Testis (tissue), 3 donors: Measurements from ENCODE around the gene PHGDH. TPM values are rescaled to one million over a fixed set of nuclear protein-coding genes. Genes with fewer than 3 reads are reported as not detected.

ENCODE experiments used
- DNase-seq: peaks from one replicate; pipeline ENCODE4 v3.0.0-alpha.2; 2019
- H3K27ac ChIP-seq, 2 donors: fragments of 200-600 bp; sonication (generic); one replicate each; pipeline ENCODE4 v1.5.1; 2019
- H3K27me3 ChIP-seq: fragments of 200-600 bp; sonication (generic); one replicate; pipeline ENCODE4 v1.5.1; 2019
- H3K36me3 ChIP-seq: fragments of 200-600 bp; sonication (generic); one replicate; pipeline ENCODE4 v1.5.1; 2017; ENCODE audit warnings: low read depth; ENCODE audit errors: missing control alignments
- H3K4me1 ChIP-seq: fragments of 200-600 bp; sonication (generic); one replicate; pipeline ENCODE4 v1.5.1; 2019
- H3K4me3 ChIP-seq, 2 donors: fragments of 200-600 bp; sonication (generic); one replicate each; pipeline ENCODE4 v1.5.1; 2017 to 2019
- H3K9me3 ChIP-seq: fragments of 200-600 bp; sonication (generic); one replicate; pipeline ENCODE4 v1.5.1; 2017
- CTCF ChIP-seq, 3 experiments: fragments of 450-650 bp in 2 of 3; fragments of 200-600 bp in 1 of 3; sonication (generic) in 1 of 3; IDR thresholded peaks; one replicate each; pipeline ENCODE4 v1.5.1; 2016 to 2019; ENCODE audit warnings: antibody characterized with exemption in 3 of 3, mild to moderate bottlenecking in 2 of 3, moderate library complexity in 1 of 3
- POLR2A ChIP-seq: fragments of 450-650 bp; IDR thresholded peaks from one replicate; pipeline ENCODE4 v1.6.1; 2017; ENCODE audit warnings: antibody characterized with exemption, mild to moderate bottlenecking, moderate library complexity
- WGBS, 2 donors: methylation state at CpG; one replicate each; pipeline ENCODE4 v1.1.5; 2018; 5-methylcytosine and 5-hydroxymethylcytosine counted together
- intact Hi-C: fragments of 100-400 bp; cut with DNase I; formaldehyde crosslinking; loops from one replicate; pipeline ENCODE4 v1.15.1; 2023; ENCODE audit warnings: low total_unique reads
- polyA plus RNA-seq: library from polyadenylated mRNA; stranded (reverse); fragments of 350-450 nt; fragmentation: Illumina TruSeq; extraction: RNeasy Lipid Tissue Mini Kit (QIAGEN cat#74804); gene quantifications from one replicate; pipeline ENCODE4 v1.2.3, GENCODE V29; 2014; ENCODE audit warnings: low read depth, low replicate concordance; ENCODE audit not compliant: insufficient read depth
- total RNA-seq, 2 donors: library from RNA; depleted of rRNA; stranded (reverse); fragments of >200 nt; gene quantifications; one replicate each; pipeline ENCODE4 v1.2.3, GENCODE V29; 2016

PHGDH gene
- total and polyA plus RNA-seq, 3 donors from 2014 or later, result 85.3 to 161 (median 131) TPM

- Histone ChIP-seq H3K27me3 (no peaks in the 10 kb centered on the region), H3K36me3 (no peaks in the 10 kb centered on the region), H3K9me3 (no peaks in the 10 kb centered on the region), H3K4me3 (no peak overlapping the region), H3K4me1 (no peaks in the 10 kb centered on the region), H3K27ac (no peak overlapping the region)
- intact Hi-C loops, result no loop called here
- TF ChIP-seq CTCF (IDR thresholded peaks at IDR 0.05) (no peak), POLR2A (no peak)
- no peak for DNase-seq
- WGBS, 2 donors, result 59 to 64% methylated on average over 9 of the region's 9 CpGs
These were observed 78.9 kb downstream of the PHGDH start for GRCh38 chr1:119790451-119791198.

GRCh38 chr1:119791377-119791776 is 79.6 kb downstream of the PHGDH start:
- DNase-seq, result no peak
- no peaks in the 10 kb centered on the region for H3K27me3 ChIP-seq
- 91 to 93% methylated on average over 4 of the region's 4 CpGs for WGBS, 2 donors
- TF ChIP-seq POLR2A, result no peak
- TF ChIP-seq CTCF (IDR thresholded peaks at IDR 0.05), result no peak
- no peak overlapping the region for H3K27ac ChIP-seq
- H3K4me1 ChIP-seq, result no peaks in the 10 kb centered on the region
- no peaks in the 10 kb centered on the region for H3K9me3 ChIP-seq
- intact Hi-C loops, result no loop called here
- no peak overlapping the region for H3K4me3 ChIP-seq
- no peaks in the 10 kb centered on the region for H3K36me3 ChIP-seq

Other genes with a start within 250 kb of the PHGDH start
- gene HSD3B1, start 204.7 kb upstream of the PHGDH start, total RNA-seq, result under 1 TPM in 1 of 2 donors, not detected in 1; 0.24 TPM
- gene HSD3B1, start 204.7 kb upstream of the PHGDH start, polyA plus RNA-seq, result not detected
- gene ZNF697, start 63.7 kb upstream of the PHGDH start, total RNA-seq, result 10 to 100 TPM; 14.8 to 22.5 TPM
- 9.1 TPM for gene ZNF697, start 63.7 kb upstream of the PHGDH start, polyA plus RNA-seq
- 10 to 100 TPM in 1 of 2 donors, 1 to 10 TPM in 1; 2.5 to 43.6 TPM for gene HMGCS2, start 57.0 kb downstream of the PHGDH start, total RNA-seq
- 93.7 TPM for gene HMGCS2, start 57.0 kb downstream of the PHGDH start, polyA plus RNA-seq
- gene REG4, start 99.5 kb downstream of the PHGDH start, total RNA-seq, result 1 to 10 TPM in 1 of 2 donors, under 1 TPM in 1; 0.16 to 1.9 TPM
- gene REG4, start 99.5 kb downstream of the PHGDH start, polyA plus RNA-seq, result 6.3 TPM
- 10 to 100 TPM in 1 of 2 donors, 1 to 10 TPM in 1; 9.5 to 13.1 TPM for gene ADAM30, start 184.6 kb downstream of the PHGDH start, total RNA-seq
- 52.6 TPM for gene ADAM30, start 184.6 kb downstream of the PHGDH start, polyA plus RNA-seq